Measurements from ENCODE around the gene SENP3.

GRCh38 chr17:7562208-7562605 is 488 bp downstream of the SENP3 start:
- no peak for TF ChIP-seq EZH2 (IDR thresholded peaks at IDR 0.05; ENCODE audit: insufficient read depth, poor library complexity, severe bottlenecking)
- TF ChIP-seq EZH2phosphoT487 (IDR thresholded peaks at IDR 0.05; ENCODE audit: insufficient read depth, low read depth): no peak
